HPDE6-E6E7 (cell line): ENCODE data around the gene EEF1AKMT4.

Source experiments
- DNase-seq: peaks from one replicate; pipeline ENCODE4 v3.0.0; 2011; ENCODE audit warnings: missing footprints; ENCODE audit errors: extremely low spot score

EEF1AKMT4 gene

DNA sequence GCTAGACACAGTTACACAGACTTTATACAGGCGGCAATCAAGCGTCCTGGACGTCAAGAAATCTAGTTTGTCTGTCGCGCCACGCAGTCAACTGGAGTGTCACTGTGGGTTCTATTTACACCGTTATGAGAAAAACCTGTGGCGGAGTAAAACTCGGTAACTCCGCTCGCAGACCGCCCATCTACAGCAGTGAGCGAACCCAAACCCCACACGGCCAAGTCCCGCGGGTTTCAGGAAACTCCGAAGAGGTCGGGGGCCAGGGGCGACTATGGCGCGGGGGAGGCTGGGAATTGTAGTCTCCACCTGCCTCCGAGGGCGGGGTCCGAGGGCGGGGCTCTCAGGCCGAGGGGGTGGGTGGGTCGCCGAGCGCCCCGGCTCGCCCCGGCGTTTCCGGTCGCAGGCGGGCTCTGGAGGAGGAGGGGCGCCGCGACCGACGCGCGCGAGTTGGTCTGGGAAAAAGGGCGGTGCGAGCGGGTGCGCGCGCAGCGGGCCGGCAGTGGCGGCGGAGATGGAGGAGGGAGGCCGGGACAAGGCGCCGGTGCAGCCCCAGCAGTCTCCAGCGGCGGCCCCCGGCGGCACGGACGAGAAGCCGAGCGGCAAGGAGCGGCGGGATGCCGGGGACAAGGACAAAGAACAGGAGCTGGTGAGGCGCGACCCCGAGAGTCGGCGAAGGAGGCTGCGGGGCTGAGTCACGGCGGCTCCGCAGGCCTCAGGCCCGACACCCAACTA lies 49.5 kb downstream of the EEF1AKMT4 start, which contains the start of gene PSMD2:
PSMD2 (plus strand) TSS at position 483 of the 729 bp plus-strand sequence; CDS start at position 509, 26 bp downstream.
- peak; percentile 92 for DNase-seq

DNA sequence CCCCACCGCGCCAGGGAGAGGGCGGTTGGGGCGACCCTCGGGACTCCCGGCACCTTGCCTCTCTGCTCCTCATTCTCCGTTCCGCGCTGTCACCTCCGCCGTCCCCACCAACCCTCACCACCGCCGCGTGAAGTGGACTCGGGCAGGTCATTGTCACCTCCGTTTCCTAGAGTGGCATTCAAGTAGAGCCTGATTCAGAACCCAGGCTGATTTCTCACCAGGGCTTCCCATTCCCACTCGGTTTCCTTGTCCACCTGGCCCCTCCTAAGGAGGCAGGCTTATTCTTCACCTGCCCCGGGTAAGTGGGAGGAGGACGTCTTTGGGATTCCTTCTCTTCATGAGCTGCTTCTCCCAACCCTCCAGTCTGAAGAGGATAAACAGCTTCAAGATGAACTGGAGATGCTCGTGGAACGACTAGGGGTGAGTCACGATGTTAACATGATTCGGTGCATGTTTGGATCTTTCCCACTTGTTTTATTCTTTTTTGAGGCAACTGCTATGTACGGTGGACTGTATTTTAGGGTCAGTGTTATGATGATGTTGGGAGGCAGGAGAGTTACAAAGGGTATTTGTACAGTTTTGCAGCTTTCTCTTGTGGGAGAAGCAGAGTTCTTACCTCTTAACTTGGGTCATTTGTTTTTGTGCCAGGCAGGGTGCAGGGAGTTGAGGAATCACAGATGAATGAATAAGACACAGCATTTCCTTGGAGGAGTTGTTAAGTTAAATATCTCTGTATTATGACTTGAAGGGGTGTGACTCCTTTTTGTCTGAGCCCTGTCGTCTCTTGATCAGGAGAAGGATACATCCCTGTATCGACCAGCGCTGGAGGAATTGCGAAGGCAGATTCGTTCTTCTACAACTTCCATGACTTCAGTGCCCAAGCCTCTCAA lies 50.3 kb downstream of the EEF1AKMT4 start:
- DNase-seq, result peak; percentile 36

DNA sequence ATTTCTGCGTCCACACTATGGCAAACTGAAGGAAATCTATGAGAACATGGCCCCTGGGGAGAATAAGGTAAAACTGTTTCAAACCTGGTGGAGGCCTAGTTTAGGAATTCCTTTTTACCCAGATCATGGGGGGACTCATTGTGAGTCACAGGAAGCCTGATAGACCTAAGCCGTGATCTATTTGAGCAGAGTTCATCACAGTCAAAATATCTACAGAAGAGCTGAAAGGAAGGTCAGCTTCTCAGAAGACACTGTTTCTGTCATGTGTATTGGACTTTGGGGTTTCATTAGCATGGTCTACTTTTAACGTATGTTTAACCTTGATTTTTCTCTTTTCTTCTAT lies 50.9 kb downstream of the EEF1AKMT4 start:
- no peak for DNase-seq

DNA sequence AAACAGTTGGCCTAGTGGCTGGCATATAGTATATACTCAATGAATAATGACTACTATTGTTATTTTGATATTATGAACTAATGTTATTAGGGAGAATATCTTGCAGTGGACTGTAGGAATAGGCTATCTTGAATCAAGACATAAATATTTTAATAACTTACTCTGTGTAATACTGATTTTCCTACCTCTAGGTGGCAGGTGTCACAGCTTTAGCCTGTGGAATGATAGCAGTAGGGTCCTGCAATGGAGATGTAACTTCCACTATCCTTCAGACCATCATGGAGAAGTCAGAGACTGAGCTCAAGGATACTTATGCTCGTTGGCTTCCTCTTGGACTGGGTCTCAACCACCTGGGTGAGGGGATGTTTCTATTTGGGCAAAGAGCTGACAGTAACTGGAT lies 56.1 kb downstream of the EEF1AKMT4 start:
- no peak for DNase-seq

DNA sequence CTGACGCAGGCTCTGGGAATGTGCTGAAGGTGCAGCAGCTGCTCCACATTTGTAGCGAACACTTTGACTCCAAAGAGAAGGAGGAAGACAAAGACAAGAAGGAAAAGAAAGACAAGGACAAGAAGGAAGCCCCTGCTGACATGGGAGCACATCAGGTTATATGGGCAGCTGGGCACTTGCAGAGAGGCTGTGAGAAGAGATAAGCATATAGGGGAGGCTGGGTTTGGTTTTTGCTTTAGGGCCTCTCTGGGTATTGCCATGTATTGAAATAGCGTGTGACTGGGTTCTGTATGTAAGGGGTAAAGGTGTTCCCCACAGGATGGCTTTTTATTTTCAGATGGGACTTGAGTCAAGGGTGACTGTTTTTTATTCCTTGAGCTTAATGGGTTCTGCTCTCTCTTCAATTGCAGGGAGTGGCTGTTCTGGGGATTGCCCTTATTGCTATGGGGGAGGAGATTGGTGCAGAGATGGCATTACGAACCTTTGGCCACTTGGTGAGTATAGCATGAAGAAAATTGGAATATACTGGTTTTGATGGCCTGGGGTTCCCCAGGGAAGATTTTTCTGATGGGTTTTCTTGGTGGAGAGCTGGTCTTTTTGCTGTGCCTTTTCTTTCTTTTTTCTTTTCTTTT lies 57.0 kb downstream of the EEF1AKMT4 start:
- no peak for DNase-seq

DNA sequence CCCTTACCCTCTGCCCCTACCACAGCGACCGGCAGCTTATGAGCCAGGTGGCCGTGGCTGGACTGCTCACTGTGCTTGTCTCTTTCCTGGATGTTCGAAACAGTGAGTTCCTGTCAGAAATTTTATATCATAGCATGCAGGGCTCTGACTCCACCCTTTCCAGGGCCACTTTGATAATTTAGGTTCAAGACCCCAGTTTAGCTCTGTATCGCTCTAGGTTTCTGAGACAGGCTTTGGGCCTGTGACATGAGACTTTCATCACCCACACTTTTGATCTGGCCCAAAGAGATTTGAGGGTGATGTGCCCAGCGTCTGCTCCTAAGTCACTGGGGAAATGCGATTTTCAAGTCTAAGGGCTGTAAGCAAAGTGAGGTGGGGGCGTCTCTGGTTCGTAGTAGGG lies 58.4 kb downstream of the EEF1AKMT4 start:
- DNase-seq, result no peak
